Ishikawa (cell line): ENCODE data around the gene TAOK3.

ENCODE experiments used
- CEBPB ChIP-seq: IDR thresholded peaks from 2 replicates; pipeline ENCODE4 v1.6.1; 2012
- CREB1 ChIP-seq: IDR thresholded peaks from 2 replicates; pipeline ENCODE4 v1.6.1; 2012; ENCODE audit warnings: low read depth
- EGR1 ChIP-seq: IDR thresholded peaks from 2 replicates; pipeline ENCODE4 v1.6.1; 2012
- EP300 ChIP-seq: IDR thresholded peaks from 2 replicates; pipeline ENCODE4 v1.6.1; 2012; ENCODE audit warnings: borderline replicate concordance
- NFIC ChIP-seq: IDR thresholded peaks from 2 replicates; pipeline ENCODE4 v1.6.1; 2012
- RAD21 ChIP-seq: IDR thresholded peaks from 2 replicates; pipeline ENCODE4 v1.6.1; 2012; ENCODE audit warnings: low read depth
- TCF12 ChIP-seq: IDR thresholded peaks from 2 replicates; pipeline ENCODE4 v1.6.1; 2012; ENCODE audit warnings: low read depth
- YY1 ChIP-seq: IDR thresholded peaks from 2 replicates; pipeline ENCODE4 v1.6.1; 2012; ENCODE audit warnings: low read depth
- ZBTB7A ChIP-seq: IDR thresholded peaks from 2 replicates; pipeline ENCODE4 v1.6.1; 2012; ENCODE audit warnings: low read depth
- TF ChIP-seq, protein P1 (sequence below): IDR thresholded peaks from 2 replicates; pipeline ENCODE4 v1.6.1; 2012
- TF ChIP-seq, protein P2 (sequence below): IDR thresholded peaks from 2 replicates; pipeline ENCODE4 v1.6.1; 2012; ENCODE audit warnings: low read depth, mild to moderate bottlenecking

DNA sequence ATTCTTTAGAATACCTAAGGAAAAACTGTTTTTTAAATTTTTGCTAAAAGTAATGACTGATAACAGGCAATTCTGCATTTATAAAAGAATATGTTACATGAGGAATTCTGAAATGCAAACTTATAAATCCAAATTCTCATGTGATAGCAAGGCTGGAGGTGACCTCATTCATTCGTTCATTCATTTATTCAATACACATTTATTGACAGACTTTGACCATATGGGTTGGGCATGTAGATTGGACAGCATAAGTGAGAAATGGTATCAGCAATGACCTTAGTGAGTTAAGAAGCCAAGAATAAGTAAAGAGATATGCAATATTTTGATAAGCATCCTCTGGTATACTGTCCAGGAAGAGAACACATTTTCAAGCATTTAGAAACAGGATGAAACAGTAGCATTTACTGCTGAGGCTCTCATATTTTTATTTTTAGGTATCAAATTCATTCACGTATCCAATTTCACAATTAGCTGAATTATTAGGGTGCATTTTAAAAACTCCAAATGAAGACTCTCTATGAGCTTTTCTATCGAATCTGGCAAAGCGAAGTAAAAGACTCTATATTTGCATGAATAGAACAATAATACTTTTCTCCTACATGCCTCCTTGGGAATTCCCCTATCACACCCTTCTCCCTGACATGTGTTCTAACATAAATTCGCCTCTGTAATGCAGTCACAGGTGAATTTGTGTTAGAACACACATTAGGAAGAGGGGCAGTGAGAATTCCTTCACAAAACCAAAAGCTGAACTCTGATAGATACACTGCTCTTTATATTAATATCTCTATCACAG, 186.9 kb downstream of the TAOK3 start:
- TF ChIP-seq ZBTB7A (no peak), RAD21 (no peak), EP300 (no peak), CEBPB (no peak), EGR1 (no peak), YY1 (no peak), TCF12 (no peak), CREB1 (no peak), NFIC (no peak)
- TF ChIP-seq, protein P1, sequence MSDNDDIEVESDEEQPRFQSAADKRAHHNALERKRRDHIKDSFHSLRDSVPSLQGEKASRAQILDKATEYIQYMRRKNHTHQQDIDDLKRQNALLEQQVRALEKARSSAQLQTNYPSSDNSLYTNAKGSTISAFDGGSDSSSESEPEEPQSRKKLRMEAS, result no peak
- TF ChIP-seq, protein P2, sequence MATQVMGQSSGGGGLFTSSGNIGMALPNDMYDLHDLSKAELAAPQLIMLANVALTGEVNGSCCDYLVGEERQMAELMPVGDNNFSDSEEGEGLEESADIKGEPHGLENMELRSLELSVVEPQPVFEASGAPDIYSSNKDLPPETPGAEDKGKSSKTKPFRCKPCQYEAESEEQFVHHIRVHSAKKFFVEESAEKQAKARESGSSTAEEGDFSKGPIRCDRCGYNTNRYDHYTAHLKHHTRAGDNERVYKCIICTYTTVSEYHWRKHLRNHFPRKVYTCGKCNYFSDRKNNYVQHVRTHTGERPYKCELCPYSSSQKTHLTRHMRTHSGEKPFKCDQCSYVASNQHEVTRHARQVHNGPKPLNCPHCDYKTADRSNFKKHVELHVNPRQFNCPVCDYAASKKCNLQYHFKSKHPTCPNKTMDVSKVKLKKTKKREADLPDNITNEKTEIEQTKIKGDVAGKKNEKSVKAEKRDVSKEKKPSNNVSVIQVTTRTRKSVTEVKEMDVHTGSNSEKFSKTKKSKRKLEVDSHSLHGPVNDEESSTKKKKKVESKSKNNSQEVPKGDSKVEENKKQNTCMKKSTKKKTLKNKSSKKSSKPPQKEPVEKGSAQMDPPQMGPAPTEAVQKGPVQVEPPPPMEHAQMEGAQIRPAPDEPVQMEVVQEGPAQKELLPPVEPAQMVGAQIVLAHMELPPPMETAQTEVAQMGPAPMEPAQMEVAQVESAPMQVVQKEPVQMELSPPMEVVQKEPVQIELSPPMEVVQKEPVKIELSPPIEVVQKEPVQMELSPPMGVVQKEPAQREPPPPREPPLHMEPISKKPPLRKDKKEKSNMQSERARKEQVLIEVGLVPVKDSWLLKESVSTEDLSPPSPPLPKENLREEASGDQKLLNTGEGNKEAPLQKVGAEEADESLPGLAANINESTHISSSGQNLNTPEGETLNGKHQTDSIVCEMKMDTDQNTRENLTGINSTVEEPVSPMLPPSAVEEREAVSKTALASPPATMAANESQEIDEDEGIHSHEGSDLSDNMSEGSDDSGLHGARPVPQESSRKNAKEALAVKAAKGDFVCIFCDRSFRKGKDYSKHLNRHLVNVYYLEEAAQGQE, result no peak
